RWPE1 (cell line): ENCODE results near the gene HSD17B8.
A peak's percentile ranks its signal among the peaks of the same experiment; 100 is the strongest.

Experiments used
- CTCF ChIA-PET: fragments of 350-600 bp; sonication (Branson Sonifier 250); formaldehyde crosslinking; extraction: SDS; loops from one replicate; lab custom pipeline; 2021; lab: Yijun Ruan, JAX
- POLR2A ChIA-PET: fragments of 400-600 bp; formaldehyde crosslinking; extraction: SDS; loops from one replicate; lab custom pipeline; 2020; ENCODE audit warnings: antibody characterized with exemption; ENCODE audit not compliant: low non-redundant PET; lab: Yijun Ruan, JAX
- DNase-seq: peaks from one replicate; pipeline ENCODE4 v3.0.0; 2012; ENCODE audit warnings: low spot score
- H3K27ac ChIP-seq: fragments of 450-650 bp; 2 replicates; pipeline ENCODE4 v1.5.1; 2017
- CTCF ChIP-seq: fragments of 450-650 bp; conservative IDR thresholded peaks from 2 replicates; pipeline ENCODE4 v1.5.1; 2017; ENCODE audit warnings: low read depth, mild to moderate bottlenecking

HSD17B8 gene

GRCh38 chr6:33203443-33204164 is 851 bp upstream of the HSD17B8 start:
- ChIA-PET CTCF (no interaction called here), POLR2A (no interaction called here)
- DNase-seq, result no peak
- peak overlapping the region; percentile 95 for H3K27ac ChIP-seq
- TF ChIP-seq CTCF, result no peak

GRCh38 chr6:33204165-33204414 is 365 bp upstream of the HSD17B8 start:
- DNase-seq, result no peak
- CTCF ChIA-PET, result interaction anchor here (1.3 kb wide), 1 partner anchor 44 kb away, joined by 3 read pairs; no protein-coding TSS in a partner anchor
- POLR2A ChIA-PET, result interaction anchor here (1.0 kb wide), 1 partner anchor 9 kb away, joined by 6 read pairs; no protein-coding TSS in a partner anchor
- peak overlapping the region; percentile 95 for H3K27ac ChIP-seq
- TF ChIP-seq CTCF, result no peak

- peak; percentile 82 for DNase-seq
- POLR2A ChIA-PET, result no interaction called here
Measured at GRCh38 chr6:33205191-33206026, 954 bp downstream of the HSD17B8 start.

GRCh38 chr6:33206027-33206863 is 1.8 kb downstream of the HSD17B8 start:
- DNase-seq, result no peak
- ChIA-PET CTCF (interaction anchor here (0.5 to 1.3 kb wide), 3 partner anchors 9 to 496 kb away, joined by 3 to 7 read pairs (median 4); no protein-coding TSS in a partner anchor), POLR2A (no interaction called here)
- H3K27ac ChIP-seq, result peak overlapping the region; percentile 95
- no peak for TF ChIP-seq CTCF

More at GRCh38 chr6:33205191-33206026, 954 bp downstream of the HSD17B8 start:
- H3K27ac ChIP-seq, result peak overlapping the region; percentile 95
- no peak for TF ChIP-seq CTCF
- CTCF ChIA-PET, result interaction anchor here (0.5 to 1.3 kb wide), 3 partner anchors 43 to 497 kb away, joined by 3 to 4 read pairs (median 3); no protein-coding TSS in a partner anchor

GRCh38 chr6:33206864-33207551 is 2.6 kb downstream of the HSD17B8 start:
- DNase-seq, result peak; percentile 57
- POLR2A ChIA-PET, result no interaction called here
- no peak for TF ChIP-seq CTCF
- CTCF ChIA-PET, result interaction anchor here (1.3 kb wide), 1 partner anchor 9 kb away, joined by 7 read pairs; no protein-coding TSS in a partner anchor
- H3K27ac ChIP-seq, result peak overlapping the region; percentile 95
